ENCODE measurements around the gene EXOC3L1.

Gene EXOC3L1

GRCh38 chr16:67216612-67217490 lies 26.9 kb upstream of the EXOC3L1 start:
- DNase-seq, result no peak

DNA sequence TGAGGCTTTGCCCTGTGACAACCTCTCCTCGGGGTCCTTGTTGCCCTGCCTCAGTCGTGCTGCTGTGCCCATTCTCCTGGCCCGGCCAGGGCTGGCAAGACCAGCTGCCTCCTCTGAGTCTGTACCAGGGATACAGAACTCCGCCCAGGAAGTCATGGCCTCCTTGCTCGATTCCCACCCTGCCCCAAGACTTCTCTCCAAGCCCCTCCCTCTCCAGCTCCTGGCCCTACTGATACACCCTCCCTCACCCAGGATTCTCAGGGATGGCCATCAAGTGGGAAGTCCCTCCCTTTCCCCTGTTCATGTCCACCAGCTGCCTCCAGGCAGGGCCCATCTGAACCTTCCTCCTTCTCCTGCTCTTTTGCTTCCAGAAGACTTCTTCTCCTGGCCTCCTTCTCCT lies 25.8 kb upstream of the EXOC3L1 start:
- DNase-seq, result no peak

- DNase-seq, result no peak
Observed at GRCh38 chr16:67213197-67214019, 23.5 kb upstream of the EXOC3L1 start.

GRCh38 chr16:67212766-67213165 lies 22.8 kb upstream of the EXOC3L1 start:
- no peak for DNase-seq

GRCh38 chr16:67211674-67212073 lies 21.7 kb upstream of the EXOC3L1 start:
- DNase-seq, result no peak

DNA sequence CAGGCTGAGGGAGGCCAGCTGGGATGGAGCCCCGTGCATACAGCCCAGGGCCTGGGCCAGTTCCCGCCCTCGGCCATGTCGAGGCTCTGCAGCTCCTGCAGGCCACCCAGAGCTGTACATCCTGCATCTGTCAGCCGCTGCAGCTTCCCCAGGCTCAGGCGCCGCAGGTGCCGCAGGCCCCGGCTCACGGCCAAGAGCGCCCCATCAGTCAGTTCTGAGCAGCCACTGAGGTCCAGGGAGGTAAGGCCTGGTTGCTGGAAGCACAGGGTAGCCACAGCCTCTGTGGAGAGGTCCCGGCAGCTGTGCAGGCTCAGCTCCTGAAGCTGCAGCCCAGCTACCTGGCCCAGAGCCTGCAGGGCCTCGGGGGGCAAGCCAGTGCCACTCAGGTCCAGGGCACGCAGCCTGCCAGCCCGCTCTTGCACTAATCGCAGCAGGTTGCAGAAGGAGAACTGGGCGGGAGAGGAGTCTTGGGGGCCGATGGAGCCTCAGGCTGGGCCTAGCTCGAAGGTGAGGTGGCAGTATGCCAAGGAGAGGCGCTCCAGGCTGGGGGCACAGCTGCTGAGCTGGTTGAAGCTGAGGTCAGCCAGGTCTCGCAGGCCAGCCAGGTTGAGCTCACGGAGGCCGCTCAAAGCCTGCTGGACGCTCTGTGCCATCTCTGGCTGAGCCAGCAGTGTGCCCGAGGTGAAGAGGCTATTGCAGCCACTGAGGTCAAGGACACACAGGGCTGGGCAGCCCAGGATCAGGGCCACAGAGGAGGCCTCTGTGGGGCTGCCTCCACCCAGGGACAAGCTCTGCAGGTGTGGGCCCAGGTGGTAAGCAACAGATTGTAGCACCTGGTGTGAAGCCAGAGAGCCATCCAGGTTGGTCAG lies 20.4 kb upstream of the EXOC3L1 start:
- DNase-seq, result no peak

GRCh38 chr16:67209565-67209964 lies 19.6 kb upstream of the EXOC3L1 start:
- DNase-seq, result no peak

- no peak for DNase-seq
Observed at GRCh38 chr16:67208154-67208896, 18.4 kb upstream of the EXOC3L1 start.

DNA sequence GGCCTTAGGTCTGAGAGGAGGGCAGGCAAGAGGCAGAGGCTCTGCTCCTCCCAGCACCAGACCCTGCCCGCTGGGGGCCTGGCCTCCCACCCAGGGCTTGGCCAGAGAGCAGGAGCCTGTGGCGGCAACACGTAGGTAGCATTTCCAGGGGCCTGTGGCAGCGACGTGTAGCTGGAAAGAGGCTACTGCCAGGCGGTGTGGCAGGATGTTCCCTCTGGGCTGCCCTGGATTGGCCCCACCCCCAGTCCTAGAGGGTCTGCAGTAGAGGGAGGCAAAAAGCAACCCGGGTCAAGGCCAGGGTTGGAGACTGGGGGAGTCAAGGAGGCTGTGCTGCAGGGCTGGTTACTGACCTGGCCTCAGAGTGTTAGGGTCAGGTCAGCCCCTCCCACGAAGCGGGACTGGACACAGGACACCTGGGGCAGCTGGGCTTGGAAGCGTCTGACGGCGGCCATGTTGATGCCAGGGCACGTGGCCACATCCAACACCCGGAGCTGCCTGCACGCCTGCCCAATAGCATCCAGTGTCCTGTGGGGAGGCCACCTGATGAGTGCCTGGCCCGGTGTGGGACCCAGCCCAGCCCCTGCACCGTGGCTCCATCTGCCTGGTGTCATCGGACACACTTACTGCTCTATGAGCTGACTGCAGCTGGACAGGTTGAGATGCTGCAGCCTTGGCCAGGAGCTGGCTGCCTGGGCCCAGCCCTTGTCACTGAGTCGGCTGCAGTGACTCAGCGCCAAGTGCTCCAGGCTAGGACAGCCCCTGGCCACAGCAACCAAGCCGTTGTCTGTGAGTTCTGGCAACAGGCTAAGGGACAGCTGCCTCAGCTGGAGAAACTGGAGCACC lies 17.5 kb upstream of the EXOC3L1 start:
- DNase-seq, result no peak

- DNase-seq, result no peak
Observed at GRCh38 chr16:67206838-67207248, 16.9 kb upstream of the EXOC3L1 start.

GRCh38 chr16:67206129-67206837 lies 16.3 kb upstream of the EXOC3L1 start:
- no peak for DNase-seq

- no peak for DNase-seq
Observed at GRCh38 chr16:67204076-67204475, 14.1 kb upstream of the EXOC3L1 start.

DNA sequence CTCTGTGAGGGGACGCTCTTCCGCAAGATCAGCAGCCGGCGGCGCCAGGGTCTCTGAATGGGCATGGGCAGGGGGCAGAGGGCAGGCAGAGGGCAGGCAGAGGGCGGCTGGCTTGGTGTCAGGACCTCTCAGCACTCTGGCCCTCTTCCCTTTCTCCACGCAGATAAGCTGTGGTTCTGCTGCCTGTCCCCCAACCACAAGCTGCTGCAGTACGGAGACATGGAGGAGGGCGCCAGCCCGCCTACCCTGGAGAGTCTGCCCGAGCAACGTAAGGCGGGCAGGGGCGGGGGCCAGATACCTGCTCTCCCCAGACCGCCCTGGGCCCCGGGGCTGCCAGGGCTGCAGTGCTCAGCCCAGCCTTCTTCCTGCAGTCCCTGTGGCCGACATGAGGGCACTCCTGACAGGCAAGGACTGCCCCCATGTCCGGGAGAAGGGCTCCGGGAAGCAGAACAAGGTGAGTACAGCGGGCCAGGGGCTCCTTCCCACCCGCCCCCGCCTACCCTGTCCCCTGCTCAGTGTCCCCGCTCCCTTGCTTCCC lies 13.1 kb upstream of the EXOC3L1 start:
- DNase-seq, result no peak

GRCh38 chr16:67202426-67202825 lies 12.5 kb upstream of the EXOC3L1 start:
- DNase-seq, result no peak

DNA sequence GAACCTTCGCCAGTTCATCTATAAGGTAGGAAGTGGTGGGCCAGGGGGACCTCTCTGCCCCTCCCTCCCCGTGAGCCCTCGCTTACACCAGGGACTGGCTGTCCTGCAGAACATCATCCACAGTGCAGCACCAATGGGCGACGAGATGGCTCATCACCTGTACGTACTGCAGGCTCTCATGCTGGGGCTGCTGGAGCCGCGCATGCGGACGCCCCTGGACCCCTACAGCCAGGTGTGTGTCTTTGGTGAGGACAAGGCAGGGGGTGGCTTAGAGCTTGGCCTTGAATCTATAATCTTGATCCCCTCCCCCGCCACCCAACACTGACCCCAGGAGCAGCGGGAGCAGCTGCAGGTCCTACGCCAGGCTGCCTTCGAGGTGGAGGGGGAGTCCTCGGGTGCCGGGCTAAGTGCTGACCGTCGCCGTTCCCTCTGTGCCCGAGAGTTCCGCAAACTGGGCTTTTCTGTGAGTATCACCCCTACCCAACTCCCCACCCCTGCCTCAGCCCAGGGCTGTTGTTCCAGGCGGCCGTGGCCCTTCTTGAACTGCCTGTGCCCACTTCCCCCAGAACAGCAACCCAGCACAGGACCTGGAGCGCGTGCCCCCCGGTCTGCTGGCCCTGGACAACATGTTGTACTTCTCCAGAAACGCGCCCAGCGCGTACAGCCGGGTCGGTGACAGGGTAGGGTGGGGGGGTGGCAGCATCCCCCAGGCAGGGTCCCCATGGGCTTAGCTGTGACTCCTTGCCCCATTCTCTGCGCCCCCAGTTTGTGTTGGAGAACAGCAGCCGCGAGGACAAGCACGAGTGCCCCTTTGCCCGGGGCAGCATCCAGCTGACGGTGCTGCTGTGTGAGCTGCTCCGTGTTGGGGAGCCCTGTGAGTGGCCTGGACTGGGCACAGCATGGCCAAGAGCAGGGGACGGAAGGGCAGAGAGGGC lies 11.7 kb upstream of the EXOC3L1 start:
- no peak for DNase-seq

- DNase-seq, result no peak
Observed at GRCh38 chr16:67200491-67200890, 10.6 kb upstream of the EXOC3L1 start.

DNA sequence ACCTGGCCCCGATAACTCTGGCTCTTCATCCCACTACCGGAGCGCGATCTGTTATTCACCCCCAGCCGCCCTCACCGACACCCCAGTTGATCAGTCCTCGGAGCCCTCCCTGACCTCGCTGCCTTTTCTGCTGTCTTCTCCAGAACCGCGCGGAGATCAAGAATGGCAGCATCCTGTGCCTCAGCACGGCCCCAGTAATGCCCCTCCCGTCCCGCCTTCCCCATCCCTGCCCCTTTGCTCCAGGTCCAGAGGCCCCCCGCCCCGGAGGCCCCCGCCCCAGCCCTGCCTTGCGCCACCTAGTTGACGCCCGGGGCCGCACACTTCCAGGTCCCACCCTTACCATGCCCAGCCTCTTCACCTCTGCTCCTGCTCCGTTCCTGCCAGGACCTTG lies 9.9 kb upstream of the EXOC3L1 start:
- no peak for DNase-seq

DNA sequence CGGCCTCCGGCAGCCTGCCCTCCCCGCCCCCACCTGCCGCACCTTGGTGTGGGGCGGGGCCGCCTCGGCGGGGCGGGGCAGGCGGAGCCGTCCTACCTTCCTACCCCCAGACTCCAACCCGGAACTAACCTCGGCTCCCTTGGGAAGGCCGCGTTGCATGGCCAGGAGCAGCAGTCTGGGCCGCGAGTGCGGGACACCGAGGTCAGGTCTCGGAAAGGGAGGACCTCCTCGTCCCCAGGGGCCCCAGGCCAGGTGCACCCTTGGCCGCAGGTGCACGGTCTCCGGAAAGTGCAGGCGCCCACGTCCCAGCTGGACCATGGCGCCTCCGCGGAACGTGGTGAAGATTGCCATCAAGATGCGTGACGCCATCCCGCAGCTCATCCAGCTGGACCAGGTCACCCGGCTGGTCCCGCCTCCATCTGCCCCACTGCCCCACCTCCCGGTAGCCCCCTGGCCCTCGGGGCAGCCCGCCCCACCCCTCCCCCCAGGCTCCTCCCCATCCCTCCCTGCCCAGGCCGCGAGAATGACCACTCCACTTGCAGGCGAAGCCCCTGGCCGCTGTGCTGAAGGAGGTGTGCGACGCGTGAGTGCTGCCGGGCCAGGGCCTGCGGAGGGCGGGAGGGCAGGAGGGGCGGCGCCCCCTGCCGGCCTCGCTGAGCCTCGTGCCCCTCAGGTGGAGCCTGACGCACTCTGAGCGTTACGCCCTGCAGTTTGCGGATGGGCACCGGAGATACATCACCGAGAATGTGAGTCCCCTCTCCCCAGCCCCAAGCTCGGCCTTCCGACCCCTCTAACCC lies 9.3 kb upstream of the EXOC3L1 start, which contains the start of gene ELMO3:
Gene ELMO3 (plus strand): TSS at position 121 of the 797 bp plus-strand sequence. CDS start 196 bp downstream, at position 317.
- DNase-seq, result no peak
